ENCODE results near the gene PDIA5.

- TF ChIP-seq POLR2A (IDR thresholded peaks at IDR 0.05; ENCODE audit: borderline replicate concordance, extremely low read depth, insufficient read depth, insufficient read length) (no peak), POLR2AphosphoS5 (IDR thresholded peaks at IDR 0.05; ENCODE audit: low read depth, low read length) (no peak), ZBTB33 (IDR thresholded peaks at IDR 0.05; ENCODE audit: extremely low read depth, insufficient replicate concordance, low read length) (no peak), CTCF (IDR thresholded peaks at IDR 0.05 in 2 of 3, conservative IDR thresholded peaks at IDR 0.05 in 1 of 3; ENCODE audit: borderline replicate concordance in 1 of 3, insufficient read depth in 1 of 3, low read depth in 2 of 3, low read length in 2 of 3) (no peak), ZNF274 (IDR thresholded peaks at IDR 0.05; ENCODE audit: low read depth, low read length) (no peak), SIN3A (IDR thresholded peaks at IDR 0.05; ENCODE audit: low read depth) (no peak), EZH2 (IDR thresholded peaks at IDR 0.05) (no peak), FOSL1 (IDR thresholded peaks at IDR 0.05; ENCODE audit: low read depth) (no peak), ZFX (IDR thresholded peaks at IDR 0.05) (no peak)
Measured at GRCh38 chr3:123019161-123019560, 47.7 kb upstream of the PDIA5 start.

Measured in HCT116 (cell line).